Activated CD8-positive, alpha-beta memory T cell treated with anti-CD3 and anti-CD28 coated beads, Interleukin-2, amount 50 U/mL, for 48 hours (primary cell): ENCODE measurements around the gene C16orf82.

ENCODE experiments used
- DNase-seq: peaks from one replicate; pipeline ENCODE4 v3.0.0-alpha.2; 2020

C16orf82 gene

DNA sequence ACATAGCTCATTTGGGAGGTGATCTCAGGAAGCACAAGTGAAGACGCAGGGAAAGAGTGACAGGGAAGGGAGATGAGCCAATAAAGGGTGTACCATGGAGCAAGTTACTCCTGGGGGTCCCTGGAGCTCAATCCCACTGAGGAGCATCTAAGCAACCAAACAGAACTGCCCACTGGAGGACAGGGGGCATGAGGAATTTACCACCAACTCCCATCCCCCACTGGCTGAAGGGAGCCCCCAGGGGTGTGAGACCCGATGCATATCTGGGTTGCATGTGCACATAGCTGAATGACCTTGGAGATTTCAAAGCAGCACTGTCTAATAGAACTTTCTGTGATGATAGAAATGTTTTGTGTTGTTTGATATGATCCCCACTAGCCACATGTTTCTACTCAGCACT lies 29.6 kb downstream of the C16orf82 start:
- no peak for DNase-seq

DNA sequence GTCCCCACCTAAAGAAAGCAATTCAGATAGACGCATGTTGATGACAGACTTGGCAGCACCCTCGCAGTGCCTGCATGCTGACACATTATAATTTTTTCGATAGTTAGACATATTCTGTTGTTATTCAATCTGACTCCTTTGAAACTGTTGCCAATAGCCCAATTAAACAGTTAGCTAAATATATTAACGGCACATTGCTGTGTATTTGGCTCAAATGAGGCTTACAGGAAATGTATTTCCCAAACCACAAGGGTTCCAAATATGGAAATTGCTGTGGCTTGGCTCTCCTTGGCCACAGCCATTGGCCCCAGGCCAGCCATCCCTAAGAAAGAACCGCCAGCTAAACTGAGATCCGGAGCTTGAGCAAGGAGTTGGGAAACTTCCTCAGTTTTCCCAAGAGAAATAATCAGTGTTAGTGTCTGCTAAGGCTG lies 31.1 kb downstream of the C16orf82 start:
- no peak for DNase-seq

DNA sequence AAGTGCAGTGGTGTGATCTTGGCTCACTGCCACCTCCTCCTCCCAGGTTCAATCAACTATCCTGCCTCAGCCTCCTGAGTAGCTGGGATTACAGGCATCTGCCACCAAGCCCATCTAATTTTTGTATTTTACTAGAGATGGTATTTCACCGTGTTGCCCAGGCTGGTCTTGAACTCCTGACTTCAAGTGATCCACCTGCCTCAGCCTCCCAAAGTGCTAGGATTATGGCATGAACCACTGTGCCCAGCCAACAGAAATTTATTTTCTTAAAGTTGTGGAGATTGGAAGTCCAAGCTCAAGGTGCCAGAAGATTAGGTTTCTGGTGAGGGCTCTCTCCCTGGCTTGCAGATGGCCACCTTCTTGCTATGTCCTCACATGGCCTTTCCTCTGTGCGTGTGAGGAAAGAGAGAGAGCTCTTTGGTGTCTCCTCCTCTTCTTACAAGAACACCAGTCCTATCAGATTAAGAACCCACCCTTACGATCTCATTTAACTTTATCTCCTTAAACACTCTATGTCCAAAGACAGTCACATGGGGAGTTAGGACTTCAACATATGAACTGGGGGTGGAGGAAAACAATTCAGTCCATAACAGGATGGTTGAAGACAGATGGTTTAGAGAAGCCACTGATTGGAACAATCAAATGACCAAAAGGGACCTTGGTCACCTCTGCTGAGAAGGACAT lies 31.8 kb downstream of the C16orf82 start:
- DNase-seq = peak; percentile 3

DNA sequence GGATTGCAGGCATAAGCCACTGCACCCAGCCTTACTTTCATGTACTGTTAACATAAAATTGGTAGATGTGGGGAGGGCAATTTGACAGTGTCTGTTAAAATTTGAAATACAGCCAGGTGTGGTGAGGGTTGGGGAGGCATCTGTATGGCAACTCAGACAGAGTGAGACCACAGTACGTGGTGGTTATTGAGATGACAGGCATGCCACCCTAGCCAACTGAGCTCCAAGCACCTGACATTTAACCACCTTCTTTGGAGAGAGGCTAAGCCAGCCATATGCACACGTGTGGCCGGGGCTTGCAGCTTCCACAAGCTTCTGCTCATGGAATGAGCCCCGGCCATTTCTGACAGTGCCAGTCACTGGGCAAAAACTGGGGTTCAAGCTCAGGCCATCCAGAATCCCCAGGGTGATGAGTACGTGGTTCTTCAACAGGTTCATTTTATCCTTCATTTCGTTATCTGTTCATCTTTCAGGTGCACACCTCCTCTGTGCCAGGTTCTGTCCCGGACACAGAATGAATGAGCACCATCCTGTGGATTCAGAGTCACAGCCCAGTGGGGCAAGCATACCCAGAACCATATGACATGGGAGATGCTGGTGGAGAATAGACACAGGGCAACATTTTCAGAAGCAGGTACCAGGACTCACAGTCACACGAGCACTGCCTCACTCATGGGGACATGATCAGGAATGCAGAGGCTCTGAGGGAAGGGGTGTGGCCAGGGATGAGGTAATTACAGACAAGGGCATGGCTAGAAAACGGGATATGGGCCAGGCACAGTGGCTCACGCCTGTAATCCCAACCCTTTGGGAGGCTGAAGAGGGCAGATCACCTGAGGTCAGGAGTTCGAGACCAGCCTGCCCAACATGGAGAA lies 36.2 kb downstream of the C16orf82 start:
- DNase-seq = peak; percentile 29

DNA sequence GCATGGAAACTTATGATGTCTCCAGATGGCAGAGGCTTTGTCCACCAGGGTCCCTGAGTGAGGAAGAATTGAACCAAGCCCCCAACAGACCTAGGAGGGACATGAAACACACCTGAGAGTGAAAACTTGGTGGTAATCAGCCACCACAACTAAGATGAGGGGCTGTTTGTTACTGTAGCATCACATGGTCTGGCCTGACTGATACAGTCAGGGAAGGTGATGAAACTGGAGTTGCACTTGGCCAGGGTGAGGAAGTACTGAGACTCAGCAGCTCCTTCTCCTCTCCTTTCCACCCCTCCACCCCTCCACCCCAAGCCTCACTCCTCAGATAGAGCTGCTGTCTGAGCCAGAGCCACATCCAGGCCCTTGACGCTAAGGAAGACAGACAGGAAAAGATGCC lies 37.2 kb downstream of the C16orf82 start:
- DNase-seq = peak; percentile 17

DNA sequence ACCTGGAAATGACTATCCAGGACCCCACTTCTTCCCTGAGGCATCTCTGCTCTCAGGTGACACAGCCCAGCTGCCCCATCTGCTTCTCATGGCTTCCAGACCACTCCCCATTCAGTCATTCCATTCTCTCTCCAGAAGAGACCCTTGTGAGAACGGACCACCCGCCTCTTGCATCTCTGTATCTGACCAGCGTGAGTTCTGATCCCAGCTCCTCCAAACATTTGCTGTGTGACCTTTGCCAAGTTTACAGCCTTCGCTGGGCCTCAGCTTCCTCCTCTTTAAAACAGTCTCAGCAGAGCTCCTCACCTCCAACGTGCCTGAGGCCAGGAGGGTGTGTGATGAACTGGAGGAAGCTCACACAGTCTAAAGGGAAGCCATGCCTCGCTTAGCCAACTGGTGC lies 39.6 kb downstream of the C16orf82 start:
- peak; percentile 23 for DNase-seq

DNA sequence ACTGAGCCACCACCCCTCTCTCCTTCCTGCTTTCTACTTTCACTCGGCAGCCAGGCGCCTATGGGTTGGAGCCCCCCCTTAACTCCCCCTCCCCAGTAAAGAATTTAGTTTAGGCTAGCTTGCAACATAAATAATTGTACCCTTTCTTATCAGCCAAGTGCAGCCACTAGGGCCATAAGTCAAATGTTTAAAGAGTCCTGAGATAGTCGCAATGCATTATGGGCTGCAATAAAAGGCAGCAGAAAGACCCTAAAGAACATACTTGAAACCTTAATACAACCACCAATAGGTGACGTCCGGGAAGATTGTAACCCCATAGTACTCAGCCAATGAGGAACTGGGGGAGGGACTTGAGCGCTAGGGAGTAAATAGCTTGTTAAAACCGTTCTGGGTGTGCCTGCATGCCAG lies 40.5 kb downstream of the C16orf82 start:
- DNase-seq = peak; percentile 22

DNA sequence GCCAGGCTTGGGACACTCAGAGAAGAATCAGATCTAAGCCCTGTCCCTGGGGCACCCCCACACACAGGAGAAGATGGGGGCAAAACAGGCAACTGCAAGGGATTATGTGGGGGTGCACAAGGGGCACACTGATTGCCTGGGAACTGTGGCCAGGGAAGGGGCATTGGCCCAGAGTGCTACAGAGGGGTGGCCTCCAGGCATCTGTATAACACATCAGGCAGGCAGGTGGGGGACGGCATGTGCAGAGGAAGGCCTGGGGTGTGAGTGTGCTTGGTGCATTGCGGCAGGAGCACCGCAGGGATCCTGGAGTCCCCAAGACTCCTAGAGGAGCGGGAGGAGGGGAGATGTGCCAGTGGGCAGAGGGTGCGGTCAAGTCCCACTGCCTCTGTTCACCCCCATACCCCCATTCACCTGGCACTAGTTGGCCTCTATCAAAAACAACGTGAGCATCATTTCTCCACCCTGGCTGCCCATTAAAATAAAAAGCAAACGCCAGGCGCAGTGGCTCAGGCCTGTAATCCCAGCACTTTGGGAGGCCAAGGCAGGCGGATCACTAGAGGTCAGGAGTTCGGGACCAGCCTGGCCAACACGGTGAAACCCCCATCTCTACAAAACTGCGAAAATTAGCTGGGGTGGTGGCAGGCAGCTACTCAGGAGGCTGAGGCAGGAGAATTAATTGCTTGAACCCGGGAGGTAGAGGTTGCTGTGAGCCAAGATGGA lies 41.5 kb downstream of the C16orf82 start:
- DNase-seq = peak; percentile 39

DNA sequence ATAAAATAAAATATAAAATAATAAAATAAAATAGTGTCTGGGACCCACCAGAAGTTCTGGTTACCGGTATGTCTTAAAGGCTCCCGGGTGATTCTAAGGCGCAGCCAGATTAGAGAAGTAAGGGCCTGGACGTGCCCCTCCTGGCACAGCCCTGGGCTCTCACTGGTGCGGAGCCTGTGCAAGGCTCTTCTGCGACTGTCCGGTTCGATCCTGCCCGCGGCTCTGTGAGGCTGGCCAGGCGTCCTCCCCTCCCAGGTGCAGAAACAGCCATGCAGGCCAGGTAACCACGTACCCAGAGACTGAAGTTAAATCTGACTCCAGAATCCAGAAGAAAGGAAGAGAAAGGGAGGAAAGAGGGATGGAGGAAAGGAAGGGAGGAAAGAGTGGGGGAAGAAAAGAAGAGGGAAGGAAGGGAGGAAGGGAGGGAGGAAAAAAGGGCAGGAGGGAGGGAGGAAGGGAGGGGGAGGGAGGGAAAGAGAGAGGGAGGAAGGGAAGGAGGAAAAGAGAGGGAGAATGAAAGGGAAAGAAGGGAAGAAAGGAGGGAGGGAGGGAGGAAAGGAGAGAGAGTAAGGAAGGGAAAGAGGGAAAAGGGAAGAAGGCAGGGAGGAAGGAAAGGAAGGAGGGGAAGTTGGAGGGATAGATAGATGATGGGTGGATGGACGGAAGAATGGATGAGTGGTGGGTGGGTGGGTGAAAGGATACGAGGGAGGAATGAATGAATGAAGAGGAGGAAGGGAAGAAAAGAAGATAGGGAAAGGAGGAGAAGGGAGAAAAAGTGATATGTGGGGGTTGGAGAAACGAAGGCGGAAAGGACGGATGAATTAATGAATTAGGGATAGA lies 42.3 kb downstream of the C16orf82 start:
- DNase-seq = peak; percentile 43

DNA sequence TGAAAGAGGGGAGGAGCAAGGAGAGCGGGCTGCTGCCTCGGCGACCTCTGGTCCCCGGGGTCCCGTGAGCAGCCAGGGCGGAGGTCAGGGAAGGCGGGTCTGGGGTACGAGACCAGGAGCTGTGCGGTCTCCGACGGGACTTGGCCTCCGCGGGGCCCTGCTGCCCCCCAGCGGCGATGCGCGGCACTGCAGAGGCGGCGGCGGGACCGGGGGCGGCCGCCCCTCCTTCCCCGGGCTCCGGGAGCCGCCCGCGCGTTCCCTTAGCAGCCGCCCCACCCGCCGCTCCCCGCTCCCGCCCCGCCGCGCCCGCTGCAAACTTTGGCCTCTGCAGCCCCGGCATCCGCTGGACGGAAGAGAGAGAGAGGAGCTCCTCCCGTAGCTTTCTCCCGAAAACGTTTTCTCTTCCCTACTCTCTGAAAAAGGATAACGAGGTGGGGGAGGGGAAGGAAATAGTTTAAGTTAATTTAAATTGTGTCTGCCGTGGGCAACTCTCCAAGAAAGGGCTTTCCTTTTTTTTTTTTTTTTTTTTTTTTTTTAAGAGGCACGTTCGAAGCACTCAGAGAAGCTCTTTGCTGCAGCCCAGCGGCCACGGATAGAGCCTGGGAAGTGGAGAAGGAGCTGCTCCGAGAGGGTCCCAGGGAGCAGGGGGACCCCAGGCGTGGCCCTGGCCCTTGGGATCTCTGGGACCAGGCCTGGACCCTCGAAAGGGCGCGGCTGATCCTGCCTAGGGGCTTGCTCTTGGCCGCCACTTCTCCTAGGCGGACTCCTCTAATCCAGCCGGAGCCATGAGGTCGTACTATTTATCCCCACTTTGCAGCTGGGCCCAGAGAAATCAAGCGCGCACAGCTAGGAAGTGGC lies 43.2 kb downstream of the C16orf82 start:
- DNase-seq = peak; percentile 98

DNA sequence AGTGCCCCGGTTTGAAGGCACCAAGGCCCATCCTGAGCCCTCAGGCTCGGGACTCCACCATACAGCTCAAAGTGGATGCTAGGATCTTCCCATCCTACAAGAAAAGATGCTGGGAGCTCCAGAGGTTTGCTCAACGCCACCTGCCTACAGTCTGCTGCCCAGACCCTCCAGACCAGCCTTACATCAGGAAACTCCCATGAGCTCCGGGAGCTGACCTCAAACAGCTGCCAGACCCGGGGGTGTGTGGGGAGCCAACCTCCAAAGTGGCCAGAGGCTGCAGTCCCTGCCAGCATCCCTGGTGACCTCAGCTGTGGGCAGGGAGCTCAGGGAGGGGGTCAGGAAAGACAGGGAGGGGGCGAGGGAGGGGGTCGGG lies 43.8 kb downstream of the C16orf82 start:
- DNase-seq = peak; percentile 42

DNA sequence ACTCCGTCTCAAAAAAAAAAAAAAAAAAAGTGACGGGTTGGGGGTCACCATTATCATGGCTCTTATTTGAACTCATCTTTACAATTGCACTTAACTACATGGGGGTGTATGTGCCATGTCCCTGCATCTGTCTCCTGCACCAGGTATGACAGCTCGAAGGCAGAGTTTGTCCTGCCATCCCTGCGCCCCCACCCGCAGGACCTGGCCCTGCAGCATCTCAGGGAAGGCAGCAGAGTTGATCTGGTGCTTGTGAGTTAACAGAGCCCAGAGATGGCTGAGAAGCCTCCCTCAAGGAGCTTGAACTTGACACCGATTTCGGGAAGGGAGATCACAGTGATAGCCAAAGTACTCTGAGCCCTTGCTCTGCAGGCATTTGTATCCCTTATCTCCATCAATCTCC lies 44.8 kb downstream of the C16orf82 start:
- peak; percentile 42 for DNase-seq

DNA sequence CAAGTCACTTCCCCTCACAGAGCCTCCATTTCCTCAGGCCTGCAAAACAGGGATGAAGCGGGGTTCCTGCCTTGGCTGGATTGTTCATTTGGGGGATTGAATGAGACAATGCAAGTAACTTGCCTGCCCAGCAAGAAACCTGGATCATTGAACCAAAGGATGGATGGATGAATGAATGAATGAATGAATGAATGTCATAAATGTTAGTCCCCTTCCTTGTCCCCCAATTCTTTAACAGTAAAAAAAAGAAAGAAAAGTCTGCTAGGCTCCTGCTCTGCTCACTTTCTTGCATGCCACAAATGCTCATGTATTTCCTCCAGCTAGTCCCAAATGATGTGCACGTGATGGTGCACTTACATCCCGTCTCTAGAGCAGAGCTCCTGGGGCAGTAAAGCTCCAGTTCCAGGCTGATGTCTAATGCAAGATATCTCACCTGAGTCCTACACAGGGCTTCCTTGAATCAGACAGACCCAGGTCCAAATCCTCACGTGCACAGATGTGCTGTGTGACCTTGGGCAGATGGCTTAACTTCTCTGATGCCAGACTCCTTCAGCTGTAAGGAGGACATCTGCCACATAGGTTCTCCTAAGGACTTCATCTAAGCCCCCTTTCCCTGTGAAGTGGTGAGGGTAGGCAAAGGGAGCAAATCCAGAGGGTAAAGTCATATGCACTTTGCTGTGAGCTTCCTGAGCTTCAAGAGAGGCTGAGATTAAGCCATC lies 45.5 kb downstream of the C16orf82 start:
- DNase-seq = peak; percentile 28

DNA sequence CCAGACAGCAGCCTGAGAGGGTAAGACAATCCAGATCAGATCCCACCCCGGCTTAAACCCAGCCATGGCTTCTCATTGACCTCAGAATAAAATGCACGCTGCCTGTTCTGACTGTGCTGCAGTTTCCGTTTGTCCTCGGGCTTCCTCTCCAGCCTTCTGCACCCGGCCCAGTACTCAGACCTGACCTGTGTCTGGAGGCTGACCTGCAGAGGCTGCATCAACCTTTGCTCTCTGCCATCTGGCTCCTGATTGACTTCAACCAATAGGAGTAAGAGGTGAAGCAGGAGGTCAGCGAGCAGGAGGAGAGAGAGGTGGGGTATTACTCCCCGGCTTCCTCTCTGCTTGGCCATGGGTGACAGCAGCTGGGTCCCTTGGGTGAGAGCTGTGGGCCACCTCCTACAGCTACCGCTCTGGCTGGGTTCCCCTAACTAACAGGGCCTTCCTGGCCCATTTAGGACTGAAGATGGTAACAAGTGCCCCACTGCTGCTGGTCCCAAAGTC lies 46.7 kb downstream of the C16orf82 start:
- DNase-seq = peak; percentile 38

DNA sequence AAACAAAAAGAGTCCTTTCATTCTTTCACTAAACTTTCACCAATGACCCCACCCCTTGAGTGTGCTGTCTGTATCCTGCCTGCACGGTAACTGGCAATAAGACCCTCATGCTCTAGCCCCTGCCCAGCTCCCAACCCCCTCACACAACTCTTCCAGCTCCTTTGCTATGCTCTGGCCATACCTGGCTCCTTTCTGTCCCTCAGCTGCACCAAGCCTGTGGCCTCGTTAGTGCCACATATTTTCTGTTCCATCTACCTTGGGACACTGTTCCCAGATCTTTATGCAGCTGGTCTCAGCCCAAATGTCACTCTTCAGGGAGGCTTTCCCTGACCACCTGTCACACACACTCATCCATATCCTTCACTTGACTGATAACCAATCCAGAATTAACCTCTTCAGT lies 47.3 kb downstream of the C16orf82 start:
- peak; percentile 23 for DNase-seq

DNA sequence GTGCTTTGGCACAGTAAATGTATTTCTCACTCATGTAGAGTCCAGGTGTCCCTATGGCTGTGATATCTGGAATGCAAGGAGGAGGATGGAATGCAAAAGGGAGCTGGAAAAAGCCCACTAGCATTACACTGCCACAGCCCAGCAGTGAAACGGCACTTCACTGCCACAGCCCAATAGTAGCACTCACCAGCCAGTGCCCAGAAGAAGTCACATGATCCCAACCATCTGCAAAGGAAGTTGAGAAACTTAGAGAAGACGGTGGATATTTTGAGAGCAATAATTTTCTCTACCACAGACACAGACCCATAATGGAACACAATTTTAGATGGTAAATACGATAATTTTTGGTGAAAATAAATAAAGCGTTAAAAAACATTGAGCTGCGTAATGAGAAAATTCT lies 51.8 kb downstream of the C16orf82 start:
- no peak for DNase-seq
